Hepatocyte (in vitro differentiated cells): ENCODE data around the gene KIAA1549. TPM values are rescaled to one million over a fixed set of nuclear protein-coding genes. Genes with fewer than 3 reads are reported as not detected.

Source experiments
- DNase-seq: peaks from one replicate; pipeline ENCODE4 v3.0.0-alpha.2; 2016; ENCODE audit warnings: low spot score
- H2AFZ ChIP-seq: fragments of 200-600 bp; sonication (generic); 2 replicates; pipeline ENCODE4 v1.6.0; 2016; ENCODE audit warnings: antibody characterized with exemption, mild to moderate bottlenecking
- H3K27ac ChIP-seq: fragments of 200-600 bp; sonication (generic); 2 replicates; pipeline ENCODE4 v1.5.1; 2016; ENCODE audit warnings: mild to moderate bottlenecking
- H3K27me3 ChIP-seq: fragments of 200-600 bp; sonication (generic); 2 replicates; pipeline ENCODE4 v1.6.1; 2016
- H3K36me3 ChIP-seq: fragments of 200-600 bp; sonication (generic); replicated peaks from 2 replicates; pipeline ENCODE4 v1.5.1; 2016; ENCODE audit warnings: low read depth; ENCODE audit not compliant: insufficient read depth
- H3K4me1 ChIP-seq: fragments of 200-600 bp; sonication (generic); 2 replicates; pipeline ENCODE4 v1.5.1; 2016; ENCODE audit warnings: mild to moderate bottlenecking, moderate library complexity; ENCODE audit not compliant: insufficient read depth
- H3K4me2 ChIP-seq: fragments of 200-600 bp; sonication (generic); 2 replicates; pipeline ENCODE4 v1.6.0; 2016
- H3K4me3 ChIP-seq: fragments of 200-600 bp; sonication (generic); 2 replicates; pipeline ENCODE4 v1.5.1; 2016; ENCODE audit warnings: mild to moderate bottlenecking
- H3K79me2 ChIP-seq: fragments of 200-600 bp; sonication (generic); 2 replicates; pipeline ENCODE4 v1.6.0; 2017; ENCODE audit warnings: mild to moderate bottlenecking
- H3K9me2 ChIP-seq: fragments of 200-600 bp; sonication (generic); replicated peaks from 2 replicates; pipeline ENCODE4 v1.6.0; 2017; ENCODE audit warnings: mild to moderate bottlenecking; ENCODE audit not compliant: insufficient read depth
- H3K9me3 ChIP-seq: fragments of 200-600 bp; sonication (generic); 2 replicates; pipeline ENCODE4 v1.5.1; 2016; ENCODE audit warnings: low read depth, mild to moderate bottlenecking
- H4K20me1 ChIP-seq: fragments of 200-600 bp; sonication (generic); 2 replicates; pipeline ENCODE4 v1.6.0; 2016; ENCODE audit warnings: mild to moderate bottlenecking; ENCODE audit not compliant: insufficient read depth, poor library complexity, severe bottlenecking
- CTCF ChIP-seq: fragments of 200-600 bp; sonication (generic); IDR thresholded peaks from 2 replicates; pipeline ENCODE4 v1.5.1; 2016; ENCODE audit warnings: antibody characterized with exemption, mild to moderate bottlenecking; ENCODE audit not compliant: poor library complexity
- EZH2 ChIP-seq: fragments of 200-600 bp; sonication (generic); IDR thresholded peaks from 2 replicates; pipeline ENCODE4 v1.6.1; 2016; ENCODE audit warnings: antibody characterized with exemption, mild to moderate bottlenecking, borderline replicate concordance
- EZH2phosphoT487 ChIP-seq: fragments of 200-600 bp; sonication (generic); IDR thresholded peaks from one replicate; pipeline ENCODE4 v1.6.1; 2018; ENCODE audit warnings: antibody characterized with exemption, mild to moderate bottlenecking, low read depth, moderate library complexity; ENCODE audit not compliant: unreplicated experiment, severe bottlenecking
- WGBS: methylation state at CpG from one replicate; pipeline ENCODE4 v1.1.6; 2016; ENCODE audit warnings: low lambda C conversion rate; ENCODE audit errors: missing lambda C conversion rate; 5-methylcytosine and 5-hydroxymethylcytosine counted together
- polyA plus RNA-seq: library from polyadenylated mRNA; unstranded; fragments of >200 nt; fragmentation: Nextera tagmentation; extraction: Ambion mirVana; gene quantifications from 2 replicates; pipeline ENCODE4 v1.2.1, GENCODE V29; 2016
- total RNA-seq: library from RNA; depleted of rRNA; stranded (reverse); fragments of >200 nt; gene quantifications from 2 replicates; pipeline ENCODE4 v1.2.3, GENCODE V29; 2014

Gene KIAA1549
- total and polyA plus RNA-seq, 2 experiments from 2014 or later = 3.4 to 7.3 TPM

- TF ChIP-seq CTCF = no peak
- no peak for TF ChIP-seq EZH2phosphoT487
- TF ChIP-seq EZH2 = no peak
- H2AFZ ChIP-seq = no peak overlapping the region
- no peaks in the 10 kb centered on the region for H4K20me1 ChIP-seq
- H3K27me3 ChIP-seq = no peaks in the 10 kb centered on the region
- no peaks in the 10 kb centered on the region for H3K9me3 ChIP-seq
- peaks cover 16% of the 10 kb centered on the region for H3K4me1 ChIP-seq
- H3K36me3 ChIP-seq = no peaks in the 10 kb centered on the region
- peak overlapping the region; percentile 83 for H3K27ac ChIP-seq
- WGBS = 38% methylated on average over 3 of the region's 3 CpGs
- no peaks in the 10 kb centered on the region for H3K79me2 ChIP-seq
- DNase-seq = no peak
- H3K9me2 ChIP-seq = no peaks in the 10 kb centered on the region
- H3K4me3 ChIP-seq = no peak overlapping the region
- peak overlapping the region; percentile 68 for H3K4me2 ChIP-seq
Measured at GRCh38 chr7:138892006-138892630, 89.1 kb downstream of the KIAA1549 start.

- H3K79me2 ChIP-seq = no peaks in the 10 kb centered on the region
- no peaks in the 10 kb centered on the region for H3K9me2 ChIP-seq
- peak overlapping the region; percentile 83 for H3K27ac ChIP-seq
- H3K36me3 ChIP-seq = no peaks in the 10 kb centered on the region
- 58% methylated on average over 5 of the region's 5 CpGs for WGBS
- H2AFZ ChIP-seq = no peak overlapping the region
- H3K27me3 ChIP-seq = no peaks in the 10 kb centered on the region
- DNase-seq = peak; percentile 35
- H4K20me1 ChIP-seq = no peaks in the 10 kb centered on the region
- no peak for TF ChIP-seq EZH2
- H3K4me3 ChIP-seq = no peak overlapping the region
- peak overlapping the region; percentile 68 for H3K4me2 ChIP-seq
- peaks cover 16% of the 10 kb centered on the region for H3K4me1 ChIP-seq
- no peaks in the 10 kb centered on the region for H3K9me3 ChIP-seq
Measured at GRCh38 chr7:138891446-138891810, 89.8 kb downstream of the KIAA1549 start.

GRCh38 chr7:138890499-138891445 is 90.4 kb downstream of the KIAA1549 start:
- H4K20me1 ChIP-seq = no peaks in the 10 kb centered on the region
- H3K79me2 ChIP-seq = no peaks in the 10 kb centered on the region
- H3K9me3 ChIP-seq = no peaks in the 10 kb centered on the region
- peaks cover 16% of the 10 kb centered on the region for H3K4me1 ChIP-seq
- H3K4me3 ChIP-seq = no peak overlapping the region
- WGBS = 59% methylated on average over 21 of the region's 21 CpGs
- H3K36me3 ChIP-seq = no peaks in the 10 kb centered on the region
- TF ChIP-seq CTCF (no peak), EZH2phosphoT487 (no peak), EZH2 (no peak)
- H3K9me2 ChIP-seq = no peaks in the 10 kb centered on the region
- no peak overlapping the region for H2AFZ ChIP-seq
- no peaks in the 10 kb centered on the region for H3K27me3 ChIP-seq
- H3K27ac ChIP-seq = peak overlapping the region; percentile 83
- peak; percentile 49 for DNase-seq
- H3K4me2 ChIP-seq = peak overlapping the region; percentile 68
